ENCODE results near the gene FTCD. TPM values are rescaled to one million over a fixed set of nuclear protein-coding genes. Genes with fewer than 3 reads are reported as not detected.

FTCD gene
- total and polyA plus RNA-seq, 10 of the 15 experiments (the other 5 are each of a cell fraction or from before 2014, with no cell fraction given): 0.27 to 0.28 TPM; not detected in 8

GRCh38 chr21:46110499-46111192, 44.7 kb downstream of the FTCD start:
- no TSS peak for BruUV-seq (replicated peaks)
- Histone ChIP-seq H3K79me2 (ENCODE audit: control insufficient read depth, insufficient read depth, low read length) (no peaks in the 10 kb centered on the region), H3K9ac (ENCODE audit: control insufficient read depth, insufficient read depth, low read length) (no peak overlapping the region), H2AFZ (ENCODE audit: control insufficient read depth, low read depth, low read length) (no peak overlapping the region), H3K4me1 (ENCODE audit: control insufficient read depth, insufficient read depth, low read length) (no peaks in the 10 kb centered on the region), H3K27ac (ENCODE audit: control insufficient read depth, insufficient read depth) (no peak overlapping the region), H3K9me3 (replicated peaks; ENCODE audit: control insufficient read depth, insufficient read depth, low read length) (no peaks in the 10 kb centered on the region; the same call in 2 of the 3 replicates), H3K27me3 (replicated peaks in 1 of 2; ENCODE audit: control insufficient read depth in 2 of 2, insufficient read depth in 2 of 2, low read length in 1 of 2) (no peaks in the 10 kb centered on the region), H3K4me3 (no peak overlapping the region), H3K4me2 (ENCODE audit: control insufficient read depth, insufficient read depth) (no peak overlapping the region), H4K20me1 (ENCODE audit: control insufficient read depth, insufficient read depth) (no peaks in the 10 kb centered on the region), H3K36me3 (ENCODE audit: control insufficient read depth in 2 of 2, insufficient read depth in 2 of 2, low read length in 1 of 2) (no peaks in the 10 kb centered on the region)
- RAD21 ChIA-PET (ENCODE audit: unreplicated experiment): no interaction called here
- SMC1A ChIA-PET (ENCODE audit: uncharacterized antibody, unreplicated experiment): no interaction called here
- FAIRE-seq: no peak
- CTCF ChIA-PET: no interaction called here
- ATAC-seq: no peak
- POLR2A ChIA-PET: no interaction called here
- no peak for DNase-seq (ENCODE audit: low read depth, low spot score)
- TF ChIP-seq RB1 (IDR thresholded peaks at IDR 0.05; ENCODE audit: borderline replicate concordance) (no peak), CHD4 (IDR thresholded peaks at IDR 0.05) (no peak), ATF2 (IDR thresholded peaks at IDR 0.05; ENCODE audit: low read length) (no peak), REST (IDR thresholded peaks at IDR 0.05; ENCODE audit: low read depth, low read length) (no peak), CHD1 (IDR thresholded peaks at IDR 0.05; ENCODE audit: low read depth, low read length) (no peak), KAT2A (conservative IDR thresholded peaks at IDR 0.05; ENCODE audit: control insufficient read depth, low read depth, low read length) (no peak), PML (IDR thresholded peaks at IDR 0.05; ENCODE audit: low read length) (no peak), BHLHE40 (IDR thresholded peaks at IDR 0.05; ENCODE audit: borderline replicate concordance in 1 of 2, low read depth in 2 of 2, low read length in 1 of 2) (no peak), ESRRA (IDR thresholded peaks at IDR 0.05; ENCODE audit: low read length) (no peak), FOXK2 (IDR thresholded peaks at IDR 0.05) (no peak), TCF12 (IDR thresholded peaks at IDR 0.05; ENCODE audit: low read depth, low read length) (no peak), PBX3 (IDR thresholded peaks at IDR 0.05; ENCODE audit: insufficient replicate concordance, low read depth, low read length) (no peak), IRF4 (IDR thresholded peaks at IDR 0.05; ENCODE audit: low read depth, low read length) (no peak)
- in situ Hi-C loops (cut with MboI) (no loop called here), intact Hi-C loops (cut with micrococcal nuclease; ENCODE audit: unreplicated experiment) (no loop called here)
- WGBS (ENCODE audit: insufficient coverage, insufficient replicate concordance, low lambda C conversion rate, missing lambda C conversion rate): 60% methylated on average over 20 of the region's 20 CpGs

Data from GM12878 (cell line).